Pancreas (tissue), 10 donors: ENCODE results near the gene HOXD10. TPM values are rescaled to one million over a fixed set of nuclear protein-coding genes. Genes with fewer than 3 reads are reported as not detected.

ENCODE experiments used
- ATAC-seq, 4 donors: fragments of 200-7000 bp; cut with Tn5 transposase; one replicate each; pipeline versions ENCODE4 v1.8.0 to v1.9.1; 2020; ENCODE audit warnings: mild to moderate bottlenecking in 4 of 4, moderate library complexity in 4 of 4
- DNase-seq, 6 donors: peaks; one replicate each; pipeline ENCODE4 v3.0.0-alpha.2; 2020
- FAIRE-seq: peaks from 2 replicates; lab custom pipeline; 2012; peaks lifted over from hg19 to GRCh38; lab: Jason Lieb, UNC
- H3K27ac ChIP-seq, 4 donors: fragments of 200-600 bp; sonication (generic); 1 replicate in 3 of 4; 2 replicates in 1 of 4; pipeline versions ENCODE4 v1.5.0 to v1.8.0; 2020
- H3K27me3 ChIP-seq, 4 donors: fragments of 200-600 bp; one replicate each; pipeline ENCODE4 v1.8.0; 2021
- H3K36me3 ChIP-seq, 3 donors: fragments of 200-600 bp; sonication (generic) in 1 of 3; one replicate each; pipeline versions ENCODE4 v1.5.0 to v1.8.0; 2020 to 2021
- H3K4me1 ChIP-seq, 3 donors: fragments of 200-600 bp; one replicate each; pipeline ENCODE4 v1.8.0; 2021
- H3K4me3 ChIP-seq, 4 donors: fragments of 200-600 bp; sonication (generic) in 2 of 4; one replicate each; pipeline versions ENCODE4 v1.5.0 to v1.8.0; 2020 to 2021
- H3K9me3 ChIP-seq, 4 donors: fragments of 200-600 bp; one replicate each; pipeline ENCODE4 v1.8.0; 2021
- WGBS, 2 donors: extraction: QIAGEN DNeasy Blood & Tissue Kit; methylation state at CpG; one replicate each; pipeline ENCODE4 v1.1.7; 2013; 5-methylcytosine and 5-hydroxymethylcytosine counted together
- intact Hi-C, 3 donors: fragments of 100-400 bp; cut with DNase I; formaldehyde crosslinking; loops; one replicate each; pipeline versions ENCODE4 v1.11.1 to v1.14.2; 2022
- polyA plus RNA-seq, 2 donors: library from polyadenylated mRNA; stranded (reverse); fragments of 200-250 nt; gene quantifications; one replicate each; pipeline ENCODE4 v1.2.3, GENCODE V29; 2013
- total RNA-seq, 6 donors: library from RNA; stranded (reverse); fragmentation: NEBNext Ultra II Directional in 4 of 6; extraction: Animal tissue kit (Norgen Biotek cat#: 25700) in 4 of 6; gene quantifications; one replicate each; pipeline versions ENCODE4 v1.2.1 to v1.2.4, GENCODE V29; 2021 to 2023
- TF ChIP-seq, protein P1 (sequence below), 4 donors: fragments of 200-600 bp; sonication (generic) in 3 of 4; IDR thresholded peaks; one replicate each; pipeline versions ENCODE4 v1.5.0 to v1.8.0; 2021; ENCODE audit warnings: antibody characterized with exemption in 4 of 4
- donor health status: healthy with polysubstance abuse.
- donor health status: DM: no; HTN: no; CAD: no; lungs with moderate emphysema.
- donor health status: DM: no; HTN: no; CAD: no.
- donor health status: control.
- donor health status: control.
- donor health status: Bipolar disorder and iron deficiency.
- donor health status: DM: yes; HTN: yes; CAD: no.
- donor health status: DM: no; HTN: no; CAD: no.
- donor health status: DM: no; HTN: no; CAD: no.
- donor health status: DM: yes; HTN: yes; CAD: no.

The HOXD10 gene
- total and polyA plus RNA-seq, 8 donors: not detected

GRCh38 chr2:176152350-176153181 is 36.0 kb downstream of the HOXD10 start:
- intact Hi-C loops: loop anchor here in 1 of 3 donors (10.0 kb wide), 1 partner anchor 412 kb away; no protein-coding TSS in a partner anchor
- peaks cover 0 to 30% (median 13%) of the 10 kb centered on the region in 4 donors for H3K27me3 ChIP-seq
- WGBS, 2 donors: 8 to 9% methylated on average over 48 of the region's 48 CpGs
- peaks cover 0 to 2% (median 0%) of the 10 kb centered on the region in 3 donors for H3K4me1 ChIP-seq
- FAIRE-seq (no peak), ATAC-seq (no peak), DNase-seq (no peak)
- TF ChIP-seq, protein P1, sequence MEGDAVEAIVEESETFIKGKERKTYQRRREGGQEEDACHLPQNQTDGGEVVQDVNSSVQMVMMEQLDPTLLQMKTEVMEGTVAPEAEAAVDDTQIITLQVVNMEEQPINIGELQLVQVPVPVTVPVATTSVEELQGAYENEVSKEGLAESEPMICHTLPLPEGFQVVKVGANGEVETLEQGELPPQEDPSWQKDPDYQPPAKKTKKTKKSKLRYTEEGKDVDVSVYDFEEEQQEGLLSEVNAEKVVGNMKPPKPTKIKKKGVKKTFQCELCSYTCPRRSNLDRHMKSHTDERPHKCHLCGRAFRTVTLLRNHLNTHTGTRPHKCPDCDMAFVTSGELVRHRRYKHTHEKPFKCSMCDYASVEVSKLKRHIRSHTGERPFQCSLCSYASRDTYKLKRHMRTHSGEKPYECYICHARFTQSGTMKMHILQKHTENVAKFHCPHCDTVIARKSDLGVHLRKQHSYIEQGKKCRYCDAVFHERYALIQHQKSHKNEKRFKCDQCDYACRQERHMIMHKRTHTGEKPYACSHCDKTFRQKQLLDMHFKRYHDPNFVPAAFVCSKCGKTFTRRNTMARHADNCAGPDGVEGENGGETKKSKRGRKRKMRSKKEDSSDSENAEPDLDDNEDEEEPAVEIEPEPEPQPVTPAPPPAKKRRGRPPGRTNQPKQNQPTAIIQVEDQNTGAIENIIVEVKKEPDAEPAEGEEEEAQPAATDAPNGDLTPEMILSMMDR (IDR thresholded peaks at IDR 0.05): no peak
- no peak overlapping the region for H3K4me3 ChIP-seq
- no peak overlapping the region for H3K27ac ChIP-seq
- no peaks in the 10 kb centered on the region for H3K36me3 ChIP-seq
- H3K9me3 ChIP-seq: no peaks in the 10 kb centered on the region

- H3K27me3 ChIP-seq: peaks cover 0 to 50% (median 16%) of the 10 kb centered on the region in 4 donors
- no peak for ATAC-seq
- TF ChIP-seq, protein P1 (IDR thresholded peaks at IDR 0.05): no peak
- H3K27ac ChIP-seq: no peak overlapping the region
- H3K36me3 ChIP-seq: no peaks in the 10 kb centered on the region
- intact Hi-C loops: loop anchor here in 1 of 3 donors (10.0 kb wide), 1 partner anchor 410 kb away; no protein-coding TSS in a partner anchor
- H3K4me3 ChIP-seq: no peak overlapping the region
- no peaks in the 10 kb centered on the region for H3K9me3 ChIP-seq
- whole genome bisulfite sequencing, 2 donors: 11 to 17% methylated on average over 11 of the region's 11 CpGs
- no peak for FAIRE-seq
- no peak for DNase-seq
- peaks cover 0 to 7% (median 0%) of the 10 kb centered on the region in 3 donors for H3K4me1 ChIP-seq
Measured at GRCh38 chr2:176154576-176155252, 38.1 kb downstream of the HOXD10 start.

GRCh38 chr2:176155356-176156044 is 38.9 kb downstream of the HOXD10 start:
- Histone ChIP-seq H3K27me3 (peaks cover 0 to 50% (median 15%) of the 10 kb centered on the region in 4 donors), H3K36me3 (no peaks in the 10 kb centered on the region), H3K9me3 (no peaks in the 10 kb centered on the region), H3K4me3 (no peak overlapping the region), H3K27ac (no peak overlapping the region), H3K4me1 (peaks cover 0 to 8% (median 0%) of the 10 kb centered on the region in 3 donors)
- TF ChIP-seq, protein P1 (IDR thresholded peaks at IDR 0.05): no peak
- intact Hi-C loops: loop anchor here in 1 of 3 donors (10.0 kb wide), 1 partner anchor 409 kb away; no protein-coding TSS in a partner anchor
- WGBS, 2 donors: 8 to 11% methylated on average over 6 of the region's 6 CpGs
- DNase-seq: no peak
- FAIRE-seq: no peak
- no peak for ATAC-seq

GRCh38 chr2:176156301-176156806 is 39.8 kb downstream of the HOXD10 start:
- H3K27ac ChIP-seq: no peak overlapping the region
- FAIRE-seq (no peak), DNase-seq (no peak), ATAC-seq (no peak)
- intact Hi-C loops: loop anchor here in 1 of 3 donors (10.0 kb wide), 1 partner anchor 408 kb away; no protein-coding TSS in a partner anchor
- no peak overlapping the region for H3K4me3 ChIP-seq
- no peaks in the 10 kb centered on the region for H3K36me3 ChIP-seq
- H3K9me3 ChIP-seq: no peaks in the 10 kb centered on the region
- peaks cover 0 to 58% (median 15%) of the 10 kb centered on the region in 4 donors for H3K27me3 ChIP-seq
- TF ChIP-seq, protein P1 (IDR thresholded peaks at IDR 0.05): no peak
- 13 to 22% methylated on average over 8 of the region's 8 CpGs for WGBS, 2 donors
- peaks cover 0 to 8% (median 0%) of the 10 kb centered on the region in 3 donors for H3K4me1 ChIP-seq
